ENCODE results near the gene DBN1. TPM values are rescaled to one million over a fixed set of nuclear protein-coding genes. Genes with fewer than 3 reads are reported as not detected.

The DBN1 gene
- total RNA-seq, 2 donors from 2014 or later, result 69.5 to 98.8 TPM

GRCh38 chr5:177510567-177511053 lies 37.2 kb upstream of the DBN1 start:
- H3K4me3 Mint-ChIP-seq, result no peak overlapping the region
- ATAC-seq (replicated peaks in 1 of 2) (no peak), DNase-seq (no peak)
- peaks cover 1 to 21% of the 10 kb centered on the region in 2 donors for H3K36me3 Mint-ChIP-seq (ENCODE audit: insufficient read depth in 2 of 2)
- H3K27me3 Mint-ChIP-seq (ENCODE audit: low read depth), result no peaks in the 10 kb centered on the region
- no peak overlapping the region for H3K27ac Mint-ChIP-seq
- H3K4me1 Mint-ChIP-seq (ENCODE audit: low read depth), result peaks cover 21% of the 10 kb centered on the region
- H3K9me3 Mint-ChIP-seq, result no peaks in the 10 kb centered on the region

GRCh38 chr5:177509991-177510566 lies 36.6 kb upstream of the DBN1 start:
- no peaks in the 10 kb centered on the region for H3K27me3 Mint-ChIP-seq (ENCODE audit: low read depth)
- DNase-seq (no peak), ATAC-seq (replicated peaks in 1 of 2) (peak in 1 of 2 donors; percentile 16)
- no peaks in the 10 kb centered on the region for H3K9me3 Mint-ChIP-seq
- H3K27ac Mint-ChIP-seq, result no peak overlapping the region
- no peak overlapping the region for H3K4me3 Mint-ChIP-seq
- H3K36me3 Mint-ChIP-seq (ENCODE audit: insufficient read depth in 2 of 2), result peaks cover 1 to 18% of the 10 kb centered on the region in 2 donors
- H3K4me1 Mint-ChIP-seq (ENCODE audit: low read depth), result peaks cover 16% of the 10 kb centered on the region

- Mint-ChIP-seq H3K27me3 (ENCODE audit: low read depth) (no peaks in the 10 kb centered on the region), H3K9me3 (no peaks in the 10 kb centered on the region), H3K36me3 (ENCODE audit: insufficient read depth in 2 of 2) (peaks cover 1 to 17% of the 10 kb centered on the region in 2 donors), H3K27ac (no peak within 1 kb of the TSS), H3K4me3 (no peak within 1 kb of the TSS), H3K4me1 (ENCODE audit: low read depth) (peaks cover 10% of the 10 kb centered on the region)
- ATAC-seq (replicated peaks in 1 of 2), result no peak
- no peak for DNase-seq
Measured at GRCh38 chr5:177509381-177509951, 36.0 kb upstream of the DBN1 start, which contains the start of gene DOK3. DOK3 (minus strand) TSS chr5:177509826; CDS start chr5:177509540, 286 bp downstream.

- H3K27ac Mint-ChIP-seq, result no peak overlapping the region
- DNase-seq (no peak), ATAC-seq (replicated peaks in 1 of 2) (no peak)
Measured at GRCh38 chr5:177508837-177509236, 35.4 kb upstream of the DBN1 start.

GRCh38 chr5:177508221-177508611 lies 34.8 kb upstream of the DBN1 start:
- no peaks in the 10 kb centered on the region for H3K27me3 Mint-ChIP-seq (ENCODE audit: low read depth)
- H3K4me3 Mint-ChIP-seq, result no peak overlapping the region
- no peaks in the 10 kb centered on the region for H3K9me3 Mint-ChIP-seq
- no peak overlapping the region for H3K27ac Mint-ChIP-seq
- no peak for ATAC-seq (replicated peaks in 1 of 2)
- peaks cover 0 to 9% of the 10 kb centered on the region in 2 donors for H3K36me3 Mint-ChIP-seq (ENCODE audit: insufficient read depth in 2 of 2)
- peaks cover 7% of the 10 kb centered on the region for H3K4me1 Mint-ChIP-seq (ENCODE audit: low read depth)
- no peak for DNase-seq

More at GRCh38 chr5:177508837-177509236, 35.4 kb upstream of the DBN1 start:
- no peaks in the 10 kb centered on the region for H3K9me3 Mint-ChIP-seq
- H3K36me3 Mint-ChIP-seq (ENCODE audit: insufficient read depth in 2 of 2), result peaks cover 0 to 11% of the 10 kb centered on the region in 2 donors
- no peaks in the 10 kb centered on the region for H3K27me3 Mint-ChIP-seq (ENCODE audit: low read depth)
- no peak overlapping the region for H3K4me3 Mint-ChIP-seq
- peaks cover 7% of the 10 kb centered on the region for H3K4me1 Mint-ChIP-seq (ENCODE audit: low read depth)

- Mint-ChIP-seq H3K27me3 (ENCODE audit: low read depth) (no peaks in the 10 kb centered on the region), H3K36me3 (ENCODE audit: insufficient read depth in 2 of 2) (peaks cover 0 to 6% of the 10 kb centered on the region in 2 donors), H3K27ac (no peak overlapping the region), H3K4me3 (no peak overlapping the region), H3K4me1 (ENCODE audit: low read depth) (peaks cover 7% of the 10 kb centered on the region), H3K9me3 (no peaks in the 10 kb centered on the region)
- ATAC-seq (replicated peaks in 1 of 2), result no peak
- no peak for DNase-seq
Measured at GRCh38 chr5:177507596-177508220, 34.3 kb upstream of the DBN1 start.

- no peak for DNase-seq
- no peaks in the 10 kb centered on the region for H3K27me3 Mint-ChIP-seq (ENCODE audit: low read depth)
- peaks cover 7% of the 10 kb centered on the region for H3K4me1 Mint-ChIP-seq (ENCODE audit: low read depth)
- no peak for ATAC-seq (replicated peaks in 1 of 2)
- no peak overlapping the region for H3K4me3 Mint-ChIP-seq
- H3K9me3 Mint-ChIP-seq, result no peaks in the 10 kb centered on the region
- peaks cover 0 to 6% of the 10 kb centered on the region in 2 donors for H3K36me3 Mint-ChIP-seq (ENCODE audit: insufficient read depth in 2 of 2)
- H3K27ac Mint-ChIP-seq, result no peak overlapping the region
Measured at GRCh38 chr5:177507165-177507564, 33.7 kb upstream of the DBN1 start.

GRCh38 chr5:177505075-177505474 lies 31.6 kb upstream of the DBN1 start:
- Mint-ChIP-seq H3K4me1 (ENCODE audit: low read depth) (peaks cover 9% of the 10 kb centered on the region), H3K36me3 (ENCODE audit: insufficient read depth in 2 of 2) (no peaks in the 10 kb centered on the region), H3K4me3 (no peak overlapping the region), H3K27me3 (ENCODE audit: low read depth) (no peaks in the 10 kb centered on the region), H3K9me3 (no peaks in the 10 kb centered on the region), H3K27ac (no peak overlapping the region)
- DNase-seq, result no peak
- ATAC-seq (replicated peaks in 1 of 2), result no peak

GRCh38 chr5:177504086-177505056 lies 30.9 kb upstream of the DBN1 start:
- Mint-ChIP-seq H3K9me3 (no peaks in the 10 kb centered on the region), H3K4me1 (ENCODE audit: low read depth) (peaks cover 4% of the 10 kb centered on the region), H3K27ac (no peak overlapping the region), H3K4me3 (no peak overlapping the region), H3K36me3 (ENCODE audit: insufficient read depth in 2 of 2) (no peaks in the 10 kb centered on the region), H3K27me3 (ENCODE audit: low read depth) (peaks cover 7% of the 10 kb centered on the region)
- DNase-seq (no peak), ATAC-seq (replicated peaks in 1 of 2) (no peak)

GRCh38 chr5:177503351-177504085 lies 30.1 kb upstream of the DBN1 start:
- Mint-ChIP-seq H3K27ac (no peak overlapping the region), H3K4me1 (ENCODE audit: low read depth) (peaks cover 9% of the 10 kb centered on the region), H3K9me3 (no peaks in the 10 kb centered on the region)

GRCh38 chr5:177502886-177503285 lies 29.5 kb upstream of the DBN1 start:
- DNase-seq (no peak), ATAC-seq (replicated peaks in 1 of 2) (no peak)
- Mint-ChIP-seq H3K9me3 (no peaks in the 10 kb centered on the region), H3K27ac (no peak overlapping the region), H3K4me3 (no peak overlapping the region), H3K4me1 (ENCODE audit: low read depth) (peaks cover 13% of the 10 kb centered on the region), H3K36me3 (ENCODE audit: insufficient read depth in 2 of 2) (no peaks in the 10 kb centered on the region), H3K27me3 (ENCODE audit: low read depth) (peaks cover 21% of the 10 kb centered on the region)

More at GRCh38 chr5:177503351-177504085, 30.1 kb upstream of the DBN1 start:
- DNase-seq (no peak), ATAC-seq (replicated peaks in 1 of 2) (no peak)
- Mint-ChIP-seq H3K36me3 (ENCODE audit: insufficient read depth in 2 of 2) (no peaks in the 10 kb centered on the region), H3K4me3 (no peak overlapping the region), H3K27me3 (ENCODE audit: low read depth) (peaks cover 15% of the 10 kb centered on the region)

All from activated T-cell treated with anti-CD3 and anti-CD28 coated beads, Interleukin-2, amount 50 U/mL, for 72 hours (primary cell).